Globus pallidus (tissue), 1 donor: ENCODE results near the gene ADCY6.
"Not testable (repeated sequence)": the region's sequence is repeated elsewhere in the genome, so short reads cannot be mapped to it uniquely, and the experiment has no call there.

Source experiments
- DNase-seq: peaks from one replicate; pipeline ENCODE4 v3.0.0-alpha.2; 2015; ENCODE audit warnings: low spot score

The ADCY6 gene

DNA sequence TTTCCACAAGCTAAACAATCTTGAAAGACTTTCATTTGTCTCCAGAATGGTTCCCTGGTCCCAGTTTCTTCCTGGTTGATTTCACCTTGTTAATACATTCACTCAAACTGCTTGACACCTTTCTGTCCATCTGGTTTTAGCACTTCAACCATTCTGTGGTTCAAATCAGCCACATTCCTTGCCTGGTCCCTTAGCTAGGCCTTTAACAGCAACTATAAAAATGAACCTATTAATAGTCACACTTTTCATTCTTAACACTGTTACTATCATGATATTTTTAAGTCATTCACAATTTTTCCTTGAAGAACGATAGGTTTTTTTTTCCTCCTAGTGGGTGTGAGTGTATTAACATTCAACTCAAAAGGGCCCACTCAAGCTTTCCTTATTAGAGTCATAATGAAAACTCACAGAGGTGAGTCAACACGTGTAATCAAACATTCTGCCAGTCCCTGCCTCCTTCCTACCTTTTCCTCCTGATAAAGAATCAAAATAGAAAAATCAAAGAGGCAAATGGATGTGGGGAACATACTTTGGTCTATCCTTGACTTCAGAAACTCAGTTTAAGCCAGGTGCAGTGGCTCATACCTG, 38.0 kb downstream of the ADCY6 start:
- DNase-seq: no peak

DNA sequence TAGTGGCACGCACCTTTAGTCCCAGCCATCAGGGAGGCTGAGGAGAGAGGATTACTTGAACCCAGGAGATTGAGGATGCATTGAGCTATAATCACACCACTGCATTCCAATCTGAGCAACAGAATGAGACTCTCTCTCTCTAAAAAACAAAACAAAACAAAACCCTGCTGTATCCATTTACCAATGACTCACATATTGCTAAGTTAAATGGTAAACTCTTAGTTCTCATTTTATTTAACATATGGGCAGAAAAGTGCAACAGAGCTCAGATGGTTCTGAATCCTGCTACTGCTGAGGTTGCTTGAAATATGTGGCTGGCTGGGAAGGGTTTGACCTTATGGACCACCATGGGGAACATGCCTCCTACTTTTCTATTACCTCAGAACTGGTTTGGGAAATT, 38.7 kb downstream of the ADCY6 start:
- DNase-seq: no peak

DNA sequence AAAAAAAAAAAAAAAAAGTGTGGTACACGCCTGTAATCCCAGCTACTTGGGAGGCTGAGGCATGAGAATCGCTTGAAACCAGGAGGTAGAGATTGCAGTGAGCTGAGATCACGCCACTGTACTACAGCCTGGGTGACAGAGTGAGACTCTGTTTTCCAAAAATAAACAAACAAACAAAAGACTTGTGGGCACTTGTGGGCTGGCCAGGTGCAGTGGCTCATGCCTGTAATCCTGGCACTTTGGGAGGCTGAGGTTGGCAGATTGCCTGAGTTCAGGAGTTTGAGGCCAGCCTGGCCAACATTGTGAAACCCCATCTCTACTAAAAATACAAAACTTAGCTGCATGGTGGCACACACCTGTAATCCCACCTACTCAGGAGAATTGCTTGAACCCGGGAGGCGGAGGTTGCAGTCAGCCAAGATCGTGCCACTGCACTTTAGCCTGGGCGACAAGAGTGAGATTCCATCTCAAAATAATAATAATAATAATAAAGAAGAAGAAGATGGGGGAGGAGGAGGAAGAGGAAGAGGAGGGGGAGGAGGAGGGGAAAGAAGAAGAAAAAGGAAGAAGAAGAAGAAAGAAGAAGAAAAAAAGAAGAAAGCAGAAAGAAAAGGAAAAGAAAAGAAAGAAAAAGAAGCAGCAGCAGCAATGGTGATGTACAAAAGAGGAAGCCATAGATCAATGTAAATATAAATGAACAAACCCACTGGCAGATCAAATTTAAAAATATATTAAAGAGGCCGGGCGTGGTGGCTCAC, 44.5 kb downstream of the ADCY6 start:
- DNase-seq: no peak

DNA sequence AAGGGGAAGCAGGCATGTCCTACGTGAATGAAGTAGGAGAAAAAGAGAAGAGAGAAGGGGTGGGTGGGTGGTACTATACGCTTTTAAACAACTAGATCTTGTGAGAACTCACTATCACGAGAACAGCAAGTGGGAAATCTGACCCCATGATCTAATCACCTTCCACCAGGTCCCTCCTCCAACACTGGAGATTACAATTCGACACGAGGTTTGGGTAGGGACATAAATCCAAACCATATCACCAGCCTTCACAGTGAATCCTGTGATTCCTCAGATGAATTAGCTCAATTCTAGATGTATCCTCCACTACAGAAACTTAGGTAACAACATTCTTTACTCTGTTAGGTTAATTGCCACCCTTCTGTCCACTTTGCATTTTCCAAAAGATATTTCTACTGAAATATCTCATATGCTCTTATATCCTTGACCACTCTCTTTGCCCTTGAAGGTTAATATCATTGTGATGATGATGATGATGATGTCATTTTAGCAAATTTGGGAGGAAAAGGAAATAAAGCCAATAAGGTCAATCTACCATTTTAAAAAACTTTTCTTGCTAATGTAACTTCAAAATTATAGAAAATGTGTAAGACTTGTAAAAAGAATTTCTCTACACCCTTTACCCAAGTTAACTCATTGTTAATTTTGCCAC, 49.1 kb downstream of the ADCY6 start:
- no peak for DNase-seq

DNA sequence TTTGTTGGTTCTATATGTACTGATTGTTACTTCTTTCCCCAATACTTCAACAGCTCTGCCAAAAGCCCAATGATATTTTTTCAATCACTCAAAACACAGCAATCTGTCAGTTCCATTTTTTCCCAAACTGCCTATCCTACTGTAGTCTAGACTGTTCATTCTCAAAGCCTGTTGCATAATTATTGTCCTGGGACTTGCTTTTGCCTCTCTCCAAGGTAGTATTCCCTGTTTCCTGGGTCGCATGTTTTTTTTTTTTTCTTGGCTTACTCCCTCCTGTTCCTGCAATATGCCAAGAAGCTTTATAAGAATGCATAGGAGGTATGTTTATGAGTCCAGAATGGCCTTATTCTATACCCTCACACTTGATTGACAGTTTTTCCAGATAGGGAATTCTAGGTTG, 52.4 kb downstream of the ADCY6 start:
- no peak for DNase-seq

DNA sequence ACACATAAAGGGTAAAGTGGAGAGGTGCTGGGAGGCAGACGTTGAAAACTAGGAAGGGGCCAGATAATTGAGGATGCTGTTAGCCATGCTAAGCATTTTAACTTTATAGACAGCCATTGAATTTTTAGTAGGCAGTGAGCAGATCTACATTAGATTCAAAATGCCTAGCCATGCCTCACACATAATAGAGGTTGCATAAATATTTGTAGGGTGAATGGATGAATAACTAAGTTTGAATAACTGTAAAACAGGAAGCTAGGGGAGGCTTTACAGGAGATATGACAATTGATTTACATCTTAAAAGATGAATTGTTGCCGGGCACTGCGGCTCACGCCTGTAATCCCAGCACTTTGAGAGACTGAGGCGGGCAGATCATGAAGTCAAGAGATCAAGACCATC, 60.1 kb downstream of the ADCY6 start:
- no peak for DNase-seq

DNA sequence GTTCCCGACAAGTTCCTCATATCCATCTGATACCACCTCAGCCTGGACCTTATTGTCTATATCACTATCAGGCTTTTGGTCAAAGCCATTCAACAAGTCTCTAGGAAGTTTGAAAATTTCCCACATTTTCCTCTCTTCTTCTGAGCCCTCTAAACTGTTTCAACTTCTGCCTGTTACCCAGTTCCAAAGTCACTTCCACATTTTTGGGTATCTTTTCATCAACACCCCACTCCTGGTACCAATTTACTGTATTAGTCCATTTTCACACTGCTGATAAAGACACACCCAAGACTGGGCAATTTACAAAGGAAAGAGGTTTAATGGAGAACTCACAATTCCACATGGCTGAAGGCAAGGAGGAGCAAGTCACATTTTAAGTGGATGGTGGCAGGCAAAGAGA, 68.2 kb downstream of the ADCY6 start:
- not testable (repeated sequence) for DNase-seq

DNA sequence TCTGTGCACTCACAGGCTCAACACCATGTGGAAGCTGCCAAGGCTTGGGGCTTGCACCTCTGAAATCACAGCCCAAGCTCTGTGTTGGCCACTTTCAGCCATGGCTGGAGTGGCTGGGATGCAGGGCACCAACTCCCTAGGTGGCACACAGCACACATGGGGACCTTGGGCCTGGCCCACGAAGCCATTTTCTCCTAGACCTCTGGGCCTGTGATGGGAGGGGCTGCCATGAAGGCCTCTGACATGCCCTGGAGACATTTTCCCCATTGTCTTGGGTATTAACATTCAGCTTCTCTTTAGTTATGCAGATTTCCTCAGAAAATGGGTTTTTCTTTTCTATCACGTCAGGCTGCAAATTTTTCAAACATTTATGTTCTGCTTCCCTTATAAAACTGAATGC, 68.7 kb downstream of the ADCY6 start:
- DNase-seq: not testable (repeated sequence)

DNA sequence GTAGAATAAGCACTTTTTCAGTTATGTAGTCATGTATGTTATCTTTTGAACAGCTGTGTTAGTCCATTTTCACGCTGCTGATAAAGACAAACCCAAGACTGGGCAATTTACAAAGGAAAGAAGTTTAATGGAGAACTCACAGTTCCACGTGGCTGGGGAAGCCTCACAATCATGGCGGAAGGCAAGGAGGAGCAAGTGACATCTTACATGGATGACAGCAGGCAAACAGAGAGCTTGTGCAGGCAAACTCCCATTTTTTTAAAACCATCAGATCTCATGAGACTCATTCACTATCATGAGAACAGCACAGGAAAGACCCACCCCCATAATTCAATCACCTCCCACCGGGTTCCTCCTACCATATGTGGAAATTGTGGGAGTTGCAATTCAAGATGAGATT, 69.9 kb downstream of the ADCY6 start:
- not testable (repeated sequence) for DNase-seq

DNA sequence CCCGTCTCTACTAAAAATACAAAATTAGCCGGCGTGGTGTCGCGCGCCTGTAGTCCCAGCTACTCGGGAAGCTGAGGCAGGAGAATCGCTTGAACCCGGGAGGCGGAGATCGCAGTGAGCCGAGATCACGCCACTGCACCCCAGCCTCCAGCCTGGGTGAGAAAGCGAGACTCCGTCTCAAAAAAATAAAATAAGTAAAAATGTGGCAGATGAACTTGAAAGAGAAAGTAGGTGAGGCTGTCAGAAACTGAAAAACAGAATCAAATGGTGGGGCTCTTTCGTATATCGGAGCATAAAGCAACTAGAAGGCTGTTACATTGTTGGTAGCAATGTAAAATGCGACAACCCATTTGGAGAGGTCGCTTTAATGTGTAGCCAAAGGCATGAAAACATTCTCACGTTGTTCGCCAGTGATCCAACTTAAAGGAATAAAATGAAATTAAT, 71.6 kb downstream of the ADCY6 start:
- DNase-seq: peak; percentile 7

DNA sequence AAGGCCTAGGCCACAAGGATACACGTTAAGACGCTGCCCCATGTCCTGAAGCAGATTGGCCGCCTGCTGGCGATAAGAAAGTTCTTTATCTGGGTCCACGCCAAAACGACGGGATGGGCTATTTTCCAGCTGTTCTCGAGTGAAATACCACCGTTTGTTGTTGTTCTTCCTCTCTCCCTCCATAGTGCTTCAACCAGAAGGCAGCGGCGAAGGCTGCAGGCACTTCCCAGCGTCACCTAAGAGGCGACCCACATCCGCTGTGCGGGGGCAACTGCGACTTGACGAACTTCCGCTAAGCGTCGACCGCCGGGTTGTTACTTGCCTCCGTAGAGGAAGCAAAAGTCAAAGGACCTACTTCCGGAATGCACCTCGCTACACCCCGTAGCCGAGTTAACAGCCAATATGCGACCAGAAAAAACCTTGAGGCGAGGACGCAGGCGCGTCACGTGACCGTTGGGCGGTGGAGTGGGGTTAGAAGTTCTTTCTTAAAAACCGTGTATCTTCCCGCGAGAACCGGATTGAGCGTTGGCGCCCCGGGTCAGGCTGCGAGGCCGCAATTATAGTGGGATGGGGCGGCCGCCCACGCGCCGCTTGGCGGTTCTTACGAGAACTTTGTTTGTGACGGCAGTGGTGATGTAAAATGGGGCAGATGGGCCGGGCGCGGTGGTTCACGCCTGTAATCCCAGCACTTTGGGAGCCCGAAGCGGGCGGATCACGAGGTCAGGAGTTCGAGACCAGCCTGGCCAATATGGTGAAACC, 72.2 kb downstream of the ADCY6 start, which contains the start of gene CCNT1:
TSS of gene CCNT1 (minus strand) at position 215 of the 759 bp plus-strand sequence. CDS start at position 183, 32 bp downstream.
- DNase-seq: peak; percentile 97
